Measurements from ENCODE around the gene CT45A9.
"Not testable (repeated sequence)": the region's sequence is repeated elsewhere in the genome, so short reads cannot be mapped to it uniquely, and the experiment has no call there.

CT45A9 gene, protein sequence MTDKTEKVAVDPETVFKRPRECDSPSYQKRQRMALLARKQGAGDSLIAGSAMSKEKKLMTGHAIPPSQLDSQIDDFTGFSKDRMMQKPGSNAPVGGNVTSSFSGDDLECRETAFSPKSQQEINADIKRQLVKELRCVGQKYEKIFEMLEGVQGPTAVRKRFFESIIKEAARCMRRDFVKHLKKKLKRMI

DNA sequence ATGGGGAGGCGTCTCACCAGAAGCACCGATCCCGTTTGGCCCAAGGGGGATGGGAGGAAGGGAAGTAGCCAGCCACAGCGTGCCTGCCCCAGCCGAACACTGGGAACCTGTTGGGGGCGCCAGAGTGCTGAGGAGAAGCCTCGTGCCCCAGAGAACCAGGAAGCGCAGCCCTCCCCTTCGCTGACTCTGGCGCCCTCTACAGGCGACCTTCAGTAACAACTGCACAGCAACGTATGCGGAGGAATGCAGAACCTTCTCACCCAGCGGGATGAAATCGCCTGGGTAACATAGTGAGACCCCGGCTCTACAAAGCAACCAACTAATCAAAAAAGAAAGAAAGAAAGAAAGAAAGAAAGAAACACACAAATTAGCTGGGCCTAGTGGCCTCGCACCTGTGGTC is at the start of gene CT45A9:
Gene CT45A9, minus strand, starts transcription at position 101 of the 400 bp plus-strand sequence. CDS start 3,751 bp downstream, outside the sequence.
- DNase-seq, result not testable (repeated sequence)

DNA sequence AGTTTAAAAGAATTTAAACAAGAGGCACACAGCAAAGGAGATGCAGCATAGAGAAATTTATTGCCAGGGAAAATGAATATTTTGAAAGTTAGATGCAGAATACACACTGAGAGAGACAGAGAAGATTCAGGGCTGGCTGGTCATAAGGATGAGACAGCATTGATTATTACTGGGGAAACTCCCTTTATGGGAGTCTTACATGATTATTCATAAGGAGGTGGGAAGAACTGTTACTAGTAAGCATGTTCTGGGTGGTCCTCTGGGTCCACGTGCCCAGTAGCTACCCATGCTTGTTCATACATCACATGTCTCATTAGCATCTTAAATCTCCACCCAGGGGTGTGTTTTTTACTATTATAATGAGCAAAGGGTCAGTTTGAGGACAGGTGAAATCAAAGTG is 48.9 kb upstream of the CT45A9 start:
- DNase-seq, result not testable (repeated sequence)

DNA sequence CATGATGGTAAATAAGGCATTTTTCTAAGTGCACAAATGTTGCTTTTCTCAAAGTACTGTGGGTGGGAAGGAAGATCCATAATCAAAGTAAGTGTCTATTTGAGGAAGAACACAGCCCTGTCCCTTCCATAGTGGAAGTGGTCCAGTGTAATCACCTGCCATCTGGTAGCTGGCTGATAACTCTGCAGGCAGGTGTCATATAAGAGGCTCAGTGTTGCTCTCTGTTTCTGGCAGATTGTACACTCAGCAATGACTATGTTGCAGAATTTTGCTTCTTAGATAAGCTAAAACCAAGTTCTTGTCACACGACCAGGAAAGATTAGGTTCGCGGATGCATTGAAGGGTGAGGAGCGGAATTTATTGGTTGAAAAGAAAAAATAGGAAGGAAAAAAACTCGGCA is 42.8 kb upstream of the CT45A9 start:
- DNase-seq, result no peak

DNA sequence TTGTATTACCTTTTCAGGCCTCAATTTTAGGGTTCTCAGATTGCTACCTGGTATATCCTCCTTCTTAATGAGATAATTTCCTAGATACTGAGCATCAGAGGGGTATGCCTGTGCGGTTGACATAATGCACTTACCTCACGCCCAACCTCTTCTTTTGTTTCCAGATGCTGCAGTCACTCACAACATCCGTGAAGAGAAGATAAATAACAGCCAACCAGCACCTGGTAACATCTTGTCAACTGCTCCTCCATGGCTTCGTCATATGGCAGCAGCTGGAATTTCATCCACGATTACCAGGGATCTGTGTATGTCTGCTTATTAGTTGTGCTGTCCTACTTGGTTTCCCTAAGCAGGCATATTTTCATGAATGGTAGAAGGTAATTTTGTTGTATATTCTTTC is 38.6 kb upstream of the CT45A9 start:
- DNase-seq, result no peak

DNA sequence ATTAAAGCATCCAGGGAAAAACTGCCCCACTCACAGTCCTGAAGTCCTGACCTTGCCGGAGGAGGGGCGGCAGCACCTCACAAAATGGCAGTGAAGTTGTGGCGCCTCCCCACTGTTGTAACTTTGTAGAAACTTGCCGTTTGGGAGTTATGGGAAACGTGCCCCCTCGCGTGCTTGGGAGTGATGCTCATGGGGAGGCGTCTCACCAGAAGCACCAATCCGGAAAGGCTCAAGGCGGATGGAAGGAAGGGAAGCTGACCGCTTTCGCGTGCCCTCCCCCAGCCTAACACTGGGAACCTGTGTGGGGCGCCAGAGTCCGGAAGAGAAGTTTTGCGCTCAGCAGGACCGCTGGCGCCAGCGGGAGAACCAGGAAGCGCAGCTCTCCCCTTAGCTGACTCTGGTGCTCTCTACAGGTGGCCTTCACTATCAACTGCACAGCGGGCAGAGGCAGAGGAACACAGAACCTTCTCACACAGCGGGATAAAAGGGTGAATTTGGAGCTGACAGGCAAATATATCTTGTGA is 21.7 kb upstream of the CT45A9 start, which contains the start of the genes CT45A10 and SAGE1:
Gene CT45A10, minus strand, starts transcription at position 151 of the 524 bp plus-strand sequence. CDS start 8,100 bp downstream, outside the sequence.
Gene SAGE1, plus strand, starts transcription at position 423 of the 524 bp plus-strand sequence. CDS start 2,527 bp downstream, outside the sequence.
- DNase-seq, result no peak

DNA sequence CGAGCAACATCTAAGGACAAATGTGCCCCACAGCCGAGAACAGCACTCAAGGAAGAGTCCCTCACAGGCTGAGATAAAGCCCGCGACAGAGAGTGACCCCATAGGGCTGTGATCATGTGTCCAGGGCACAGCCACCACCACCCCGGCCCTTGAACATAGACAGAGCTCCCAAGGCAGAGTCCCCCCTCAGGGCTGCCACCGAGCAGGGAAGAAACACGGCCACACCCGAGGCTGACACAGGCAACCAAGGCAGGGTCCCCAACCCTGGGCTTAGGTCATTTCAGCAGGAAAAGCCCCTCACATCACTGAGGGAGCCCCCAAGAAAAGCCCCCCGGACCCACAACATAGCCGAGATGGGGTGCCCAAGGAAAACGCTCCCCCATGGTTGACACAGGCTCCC is 21.2 kb upstream of the CT45A9 start:
- DNase-seq, result no peak

DNA sequence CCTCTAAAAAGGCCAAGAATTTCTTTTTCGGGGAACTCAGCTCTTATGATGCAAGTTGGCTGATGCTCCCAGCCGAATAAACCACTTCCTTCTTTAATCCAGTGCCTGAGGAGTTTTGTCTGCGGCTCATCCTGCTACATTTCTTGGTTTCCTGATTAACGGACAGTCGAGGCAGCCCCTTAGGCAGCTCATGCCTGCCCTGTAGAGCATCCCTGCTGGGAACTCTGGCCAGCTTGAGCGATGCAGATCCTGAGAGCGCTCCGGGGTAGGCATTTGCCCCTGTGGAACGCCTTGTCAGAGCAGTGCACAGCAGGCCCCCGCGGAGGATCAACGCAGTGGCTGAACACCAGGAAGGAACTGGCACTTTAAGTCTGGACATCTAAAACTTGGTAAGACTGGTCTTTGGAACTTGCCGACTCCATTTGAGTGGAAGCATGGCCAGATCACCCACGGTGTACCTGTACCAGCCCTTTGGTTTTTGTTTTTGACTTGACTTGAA is 18.5 kb upstream of the CT45A9 start:
- DNase-seq, result no peak

DNA sequence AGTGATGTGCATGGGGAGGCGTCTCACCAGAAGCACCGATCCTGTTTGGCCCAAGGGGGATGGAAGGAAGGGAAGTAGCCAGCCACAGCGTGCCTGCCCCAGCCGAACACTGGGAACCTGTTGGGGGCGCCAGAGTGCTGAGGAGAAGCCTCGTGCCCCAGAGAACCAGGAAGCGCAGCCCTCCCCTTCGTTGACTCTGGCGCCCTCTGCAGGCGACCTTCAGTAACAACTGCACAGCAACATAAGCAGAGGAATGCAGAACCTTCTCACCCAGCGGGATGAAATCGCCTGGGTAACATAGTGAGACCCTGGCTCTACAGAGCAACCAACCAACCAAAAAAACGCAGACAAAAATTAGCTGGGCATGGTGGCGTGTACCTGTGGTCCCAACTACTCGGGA is 17.4 kb upstream of the CT45A9 start:
- not testable (repeated sequence) for DNase-seq

DNA sequence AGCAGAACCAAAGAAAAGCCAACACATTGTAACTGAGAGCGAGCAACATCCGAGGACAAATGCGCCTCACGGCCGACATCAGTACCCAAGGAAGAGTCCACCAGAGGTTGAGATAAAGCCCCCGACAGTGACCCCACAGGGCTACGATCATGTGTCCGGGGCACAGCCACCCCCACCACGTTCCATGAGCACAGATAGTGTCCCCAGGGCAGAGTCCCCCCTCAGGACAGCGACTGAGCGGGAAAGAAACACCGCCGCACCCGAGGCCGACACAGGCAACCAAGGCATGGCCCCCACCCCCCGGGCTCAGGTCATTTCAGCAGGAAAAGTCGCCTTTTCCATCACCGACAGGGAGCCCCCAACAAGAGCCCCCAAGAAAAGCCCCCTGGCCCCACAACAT is 16.6 kb upstream of the CT45A9 start:
- DNase-seq, result not testable (repeated sequence)

DNA sequence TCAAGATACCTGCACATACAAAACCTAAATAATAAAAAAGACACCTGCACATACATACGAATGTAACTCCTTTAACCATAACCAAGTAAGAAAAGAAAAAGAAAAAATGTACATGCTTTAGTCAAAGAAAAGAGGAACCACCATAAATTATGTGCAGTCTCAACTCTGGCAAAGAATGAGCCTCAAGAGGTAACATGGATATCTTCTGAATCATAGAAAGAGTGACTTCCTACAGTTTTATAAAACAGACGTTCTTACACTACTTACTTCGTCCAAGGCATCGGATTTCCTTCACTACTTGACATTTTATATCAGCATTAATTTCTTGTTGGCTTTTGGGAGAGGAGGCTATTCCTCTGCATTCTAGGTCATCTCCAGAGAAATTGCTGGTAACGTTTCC is 11.1 kb upstream of the CT45A9 start:
- DNase-seq, result not testable (repeated sequence)

DNA sequence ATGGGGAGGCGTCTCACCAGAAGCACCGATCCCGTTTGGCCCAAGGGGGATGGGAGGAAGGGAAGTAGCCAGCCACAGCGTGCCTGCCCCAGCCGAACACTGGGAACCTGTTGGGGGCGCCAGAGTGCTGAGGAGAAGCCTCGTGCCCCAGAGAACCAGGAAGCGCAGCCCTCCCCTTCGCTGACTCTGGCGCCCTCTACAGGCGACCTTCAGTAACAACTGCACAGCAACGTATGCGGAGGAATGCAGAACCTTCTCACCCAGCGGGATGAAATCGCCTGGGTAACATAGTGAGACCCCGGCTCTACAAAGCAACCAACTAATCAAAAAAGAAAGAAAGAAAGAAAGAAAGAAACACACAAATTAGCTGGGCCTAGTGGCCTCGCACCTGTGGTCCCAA is 17.2 kb downstream of the CT45A9 start, which contains the start of gene CT45A8:
Gene CT45A8, minus strand, starts transcription at position 101 of the 400 bp plus-strand sequence. CDS start 3,755 bp downstream, outside the sequence.
- not testable (repeated sequence) for DNase-seq

DNA sequence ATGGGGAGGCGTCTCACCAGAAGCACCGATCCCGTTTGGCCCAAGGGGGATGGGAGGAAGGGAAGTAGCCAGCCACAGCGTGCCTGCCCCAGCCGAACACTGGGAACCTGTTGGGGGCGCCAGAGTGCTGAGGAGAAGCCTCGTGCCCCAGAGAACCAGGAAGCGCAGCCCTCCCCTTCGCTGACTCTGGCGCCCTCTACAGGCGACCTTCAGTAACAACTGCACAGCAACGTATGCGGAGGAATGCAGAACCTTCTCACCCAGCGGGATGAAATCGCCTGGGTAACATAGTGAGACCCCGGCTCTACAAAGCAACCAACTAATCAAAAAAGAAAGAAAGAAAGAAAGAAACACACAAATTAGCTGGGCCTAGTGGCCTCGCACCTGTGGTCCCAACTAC is 34.4 kb downstream of the CT45A9 start, which contains the start of gene CT45A7:
Gene CT45A7, minus strand, starts transcription at position 101 of the 400 bp plus-strand sequence. CDS start 3,747 bp downstream, outside the sequence.
- not testable (repeated sequence) for DNase-seq

DNA sequence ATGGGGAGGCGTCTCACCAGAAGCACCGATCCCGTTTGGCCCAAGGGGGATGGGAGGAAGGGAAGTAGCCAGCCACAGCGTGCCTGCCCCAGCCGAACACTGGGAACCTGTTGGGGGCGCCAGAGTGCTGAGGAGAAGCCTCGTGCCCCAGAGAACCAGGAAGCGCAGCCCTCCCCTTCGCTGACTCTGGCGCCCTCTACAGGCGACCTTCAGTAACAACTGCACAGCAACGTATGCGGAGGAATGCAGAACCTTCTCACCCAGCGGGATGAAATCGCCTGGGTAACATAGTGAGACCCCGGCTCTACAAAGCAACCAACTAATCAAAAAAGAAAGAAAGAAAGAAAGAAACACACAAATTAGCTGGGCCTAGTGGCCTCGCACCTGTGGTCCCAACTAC is 51.7 kb downstream of the CT45A9 start, which contains the start of gene CT45A2:
Gene CT45A2, minus strand, starts transcription at position 101 of the 400 bp plus-strand sequence. CDS start 3,747 bp downstream, outside the sequence.
- not testable (repeated sequence) for DNase-seq
